GM23338 (cell line): ENCODE measurements around the gene COL6A3. TPM values are rescaled to one million over a fixed set of nuclear protein-coding genes. Genes with fewer than 3 reads are reported as not detected.
A peak's percentile ranks its signal among the peaks of the same experiment; 100 is the strongest.

ENCODE experiments used
- ATAC-seq: fragments of 200-7000 bp; cut with Tn5 transposase; 3 replicates; pipeline ENCODE4 v1.9.1; 2020
- DNase-seq: peaks from one replicate; pipeline ENCODE4 v3.0.0-alpha.2; 2015; ENCODE audit warnings: low spot score
- H2AFZ ChIP-seq: fragments of 200-600 bp; sonication (generic); 2 replicates; pipeline ENCODE4 v1.8.0; 2016; ENCODE audit warnings: antibody characterized with exemption, mild to moderate bottlenecking, moderate library complexity
- H3F3A ChIP-seq: fragments of 200-600 bp; sonication (generic); replicated peaks from 2 replicates; pipeline ENCODE4 v1.8.0; 2017; ENCODE audit warnings: antibody characterized with exemption, mixed run types, low read depth
- H3K27ac ChIP-seq: fragments of 200-600 bp; sonication (generic); 2 replicates; pipeline ENCODE4 v1.6.1; 2016; ENCODE audit warnings: low read depth
- H3K27me3 ChIP-seq: fragments of 200-600 bp; sonication (generic); 2 replicates; pipeline ENCODE4 v1.8.0; 2016; ENCODE audit warnings: mild to moderate bottlenecking, mixed run types, moderate library complexity; ENCODE audit not compliant: insufficient read depth
- H3K36me3 ChIP-seq: fragments of 200-600 bp; sonication (generic); 2 replicates; pipeline ENCODE4 v1.8.0; 2016; ENCODE audit warnings: mild to moderate bottlenecking; ENCODE audit not compliant: insufficient read depth
- H3K4me1 ChIP-seq: fragments of 200-600 bp; sonication (generic); 2 replicates; pipeline ENCODE4 v1.8.0; 2016; ENCODE audit warnings: mild to moderate bottlenecking, moderate library complexity; ENCODE audit not compliant: insufficient read depth
- H3K4me2 ChIP-seq: fragments of 200-600 bp; sonication (generic); 2 replicates; pipeline ENCODE4 v1.7.1; 2017; ENCODE audit warnings: mixed run types
- H3K4me3 ChIP-seq: fragments of 200-600 bp; sonication (generic); 2 replicates; pipeline ENCODE4 v1.6.1; 2016; ENCODE audit warnings: mixed run types
- H3K79me2 ChIP-seq: fragments of 200-600 bp; sonication (generic); replicated peaks from 2 replicates; pipeline ENCODE4 v1.8.0; 2017; ENCODE audit warnings: mild to moderate bottlenecking; ENCODE audit not compliant: insufficient read depth
- H3K9me2 ChIP-seq: fragments of 200-600 bp; sonication (generic); 2 replicates; pipeline ENCODE4 v1.8.0; 2017; ENCODE audit not compliant: insufficient read depth
- H4K20me1 ChIP-seq: fragments of 200-600 bp; sonication (generic); replicated peaks from 2 replicates; pipeline ENCODE4 v1.8.0; 2017; ENCODE audit warnings: mild to moderate bottlenecking; ENCODE audit not compliant: insufficient read depth
- H3K27ac Mint-ChIP-seq: 2 replicates; pipeline ENCODE4 v1.8.0; 2020; ENCODE audit warnings: inconsistent platforms, mild to moderate bottlenecking, moderate library complexity, mixed read lengths
- H3K27me3 Mint-ChIP-seq: 3 replicates; pipeline ENCODE4 v1.8.0; 2022; ENCODE audit warnings: low read depth, mild to moderate bottlenecking, moderate library complexity, mixed read lengths, inconsistent platforms; ENCODE audit not compliant: insufficient read depth, poor library complexity
- H3K36me3 Mint-ChIP-seq: 3 replicates; pipeline ENCODE4 v1.8.0; 2021; ENCODE audit warnings: low read depth, mild to moderate bottlenecking, inconsistent platforms, moderate library complexity, mixed read lengths
- H3K4me1 Mint-ChIP-seq: 3 replicates; pipeline ENCODE4 v1.8.0; 2020; ENCODE audit warnings: mild to moderate bottlenecking, inconsistent platforms, mixed read lengths
- H3K4me3 Mint-ChIP-seq: 3 replicates; pipeline ENCODE4 v1.8.0; 2021; ENCODE audit warnings: moderate library complexity, mild to moderate bottlenecking, inconsistent platforms, mixed read lengths
- H3K9me3 Mint-ChIP-seq: 3 replicates; pipeline ENCODE4 v1.8.0; 2020; ENCODE audit warnings: moderate library complexity, mild to moderate bottlenecking, inconsistent platforms, mixed read lengths
- CREB1 ChIP-seq: fragments of 250-450 bp; sonication (Bioruptor Pico); IDR thresholded peaks from 2 replicates; pipeline ENCODE4 v1.5.0; 2020; ENCODE audit warnings: low read depth, mild to moderate bottlenecking, moderate library complexity
- EZH2 ChIP-seq: fragments of 200-600 bp; sonication (generic); IDR thresholded peaks from one replicate; pipeline ENCODE4 v1.8.0; 2017; ENCODE audit warnings: antibody characterized with exemption, mild to moderate bottlenecking, low read depth; ENCODE audit not compliant: unreplicated experiment
- EZH2phosphoT487 ChIP-seq: fragments of 200-600 bp; sonication (generic); IDR thresholded peaks from one replicate; pipeline ENCODE4 v1.8.1; 2018; ENCODE audit warnings: antibody characterized with exemption; ENCODE audit not compliant: unreplicated experiment
- JUNB ChIP-seq: IDR thresholded peaks from one replicate; pipeline ENCODE4 v1.6.1; 2016; ENCODE audit warnings: antibody characterized with exemption; ENCODE audit not compliant: unreplicated experiment
- NANOG ChIP-seq: IDR thresholded peaks from 2 replicates; pipeline ENCODE4 v1.6.1; 2016; ENCODE audit warnings: antibody characterized with exemption, borderline replicate concordance
- POLR2AphosphoS5 ChIP-seq: IDR thresholded peaks from 2 replicates; pipeline ENCODE4 v1.6.1; 2016; ENCODE audit warnings: antibody characterized with exemption, low read depth
- STAT1 ChIP-seq: IDR thresholded peaks from one replicate; pipeline ENCODE4 v1.6.1; 2016; ENCODE audit warnings: antibody characterized with exemption; ENCODE audit not compliant: unreplicated experiment
- ZNF114 ChIP-seq: fragments of 250-450 bp; sonication (Bioruptor Pico); IDR thresholded peaks from 2 replicates; pipeline ENCODE4 v1.5.0; 2020; ENCODE audit warnings: mild to moderate bottlenecking, moderate library complexity
- ZNF331 ChIP-seq: fragments of 250-450 bp; sonication (Bioruptor Pico); IDR thresholded peaks from 2 replicates; pipeline ENCODE4 v1.5.0; 2020; ENCODE audit warnings: low read depth, mild to moderate bottlenecking, moderate library complexity
- polyA plus RNA-seq: library from polyadenylated mRNA; unstranded; fragments of >200 nt; fragmentation: Nextera tagmentation; extraction: Ambion mirVana; gene quantifications from 2 replicates; pipeline ENCODE4 v1.2.1, GENCODE V29; 2016
- total RNA-seq: library from RNA; depleted of rRNA; stranded (reverse); fragments of >200 nt; shearing (Covaris generic); gene quantifications from 2 replicates; pipeline ENCODE4 v1.2.3, GENCODE V29; 2014
- TF ChIP-seq, protein P1 (sequence below), 2 experiments: fragments of 200-600 bp in 1 of 2; sonication (generic) in 1 of 2; conservative IDR thresholded peaks; 2 replicates each; pipeline versions ENCODE4 v1.5.1 to v1.6.1; 2016 to 2017; ENCODE audit warnings: antibody characterized with exemption in 2 of 2, low read depth in 2 of 2, mild to moderate bottlenecking in 2 of 2, moderate library complexity in 1 of 2
- TF ChIP-seq, protein P2 (sequence below): IDR thresholded peaks from one replicate; pipeline ENCODE4 v1.6.1; 2018; ENCODE audit warnings: antibody characterized with exemption; ENCODE audit not compliant: unreplicated experiment
- TF ChIP-seq, protein P3 (sequence below): IDR thresholded peaks from 2 replicates; pipeline ENCODE4 v1.6.1; 2016; ENCODE audit warnings: antibody characterized with exemption
- TF ChIP-seq, protein P4 (sequence below): fragments of 250-450 bp; sonication (Bioruptor Pico); IDR thresholded peaks from 2 replicates; pipeline ENCODE4 v1.5.0; 2020; ENCODE audit warnings: mild to moderate bottlenecking, moderate library complexity

Gene COL6A3
- total and polyA plus RNA-seq, 2 experiments from 2014 or later: 1.2 to 7.3 TPM

DNA sequence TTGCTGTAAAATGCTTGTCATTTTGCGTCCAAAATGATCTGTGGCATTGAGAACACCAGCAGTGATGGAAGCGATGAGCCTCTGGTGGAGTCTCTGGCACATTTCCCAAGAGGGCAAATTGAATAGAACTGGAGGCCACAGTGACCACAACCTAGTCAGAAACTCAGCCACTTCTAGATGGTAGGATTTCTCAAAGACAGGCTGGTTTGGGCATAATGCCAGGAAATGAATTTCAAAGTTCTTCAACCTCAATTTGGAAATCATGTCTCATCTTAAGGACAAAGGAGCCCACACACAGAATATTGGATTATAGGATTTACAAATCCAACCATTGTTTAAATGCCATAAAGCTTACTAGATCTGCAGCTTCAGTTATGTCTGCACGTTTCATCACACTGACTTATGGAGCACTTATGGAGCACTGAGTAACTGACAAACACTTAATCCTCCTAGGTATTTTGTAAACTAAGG is 132.1 kb downstream of the COL6A3 start:
- no peak overlapping the region for H3K27ac ChIP-seq
- H3K9me2 ChIP-seq: peaks cover 24% of the 10 kb centered on the region

More for the DNA sequence above, 132.1 kb downstream of the COL6A3 start:
- Histone ChIP-seq H3K4me3 (no peak overlapping the region), H3K4me1 (no peaks in the 10 kb centered on the region), H2AFZ (peak overlapping the region; percentile 25; the same call in 1 of the 2 replicates), H3K4me2 (no peak overlapping the region), H4K20me1 (no peaks in the 10 kb centered on the region), H3K79me2 (no peaks in the 10 kb centered on the region), H3K36me3 (no peaks in the 10 kb centered on the region), H3K27me3 (no peaks in the 10 kb centered on the region), H3F3A (no peaks in the 10 kb centered on the region)
- no peaks in the 10 kb centered on the region for H3K27me3 Mint-ChIP-seq
- no peaks in the 10 kb centered on the region for H3K4me1 Mint-ChIP-seq
- H3K9me3 Mint-ChIP-seq: no peaks in the 10 kb centered on the region; the same call in 2 of the 3 replicates
- ATAC-seq (no peak), DNase-seq (no peak)
- no peak overlapping the region for H3K27ac Mint-ChIP-seq
- H3K4me3 Mint-ChIP-seq: no peak overlapping the region
- TF ChIP-seq POLR2AphosphoS5 (no peak), NANOG (no peak), EZH2 (no peak), STAT1 (no peak), ZNF114 (CRISPR knock-in tag) (no peak), EZH2phosphoT487 (no peak), JUNB (no peak), CREB1 (CRISPR knock-in tag) (no peak), ZNF331 (CRISPR knock-in tag) (no peak)
- TF ChIP-seq, protein P1, sequence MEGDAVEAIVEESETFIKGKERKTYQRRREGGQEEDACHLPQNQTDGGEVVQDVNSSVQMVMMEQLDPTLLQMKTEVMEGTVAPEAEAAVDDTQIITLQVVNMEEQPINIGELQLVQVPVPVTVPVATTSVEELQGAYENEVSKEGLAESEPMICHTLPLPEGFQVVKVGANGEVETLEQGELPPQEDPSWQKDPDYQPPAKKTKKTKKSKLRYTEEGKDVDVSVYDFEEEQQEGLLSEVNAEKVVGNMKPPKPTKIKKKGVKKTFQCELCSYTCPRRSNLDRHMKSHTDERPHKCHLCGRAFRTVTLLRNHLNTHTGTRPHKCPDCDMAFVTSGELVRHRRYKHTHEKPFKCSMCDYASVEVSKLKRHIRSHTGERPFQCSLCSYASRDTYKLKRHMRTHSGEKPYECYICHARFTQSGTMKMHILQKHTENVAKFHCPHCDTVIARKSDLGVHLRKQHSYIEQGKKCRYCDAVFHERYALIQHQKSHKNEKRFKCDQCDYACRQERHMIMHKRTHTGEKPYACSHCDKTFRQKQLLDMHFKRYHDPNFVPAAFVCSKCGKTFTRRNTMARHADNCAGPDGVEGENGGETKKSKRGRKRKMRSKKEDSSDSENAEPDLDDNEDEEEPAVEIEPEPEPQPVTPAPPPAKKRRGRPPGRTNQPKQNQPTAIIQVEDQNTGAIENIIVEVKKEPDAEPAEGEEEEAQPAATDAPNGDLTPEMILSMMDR (conservative IDR thresholded peaks at IDR 0.05; ENCODE audit: low read depth in 2 of 2): no peak
- TF ChIP-seq, protein P2, sequence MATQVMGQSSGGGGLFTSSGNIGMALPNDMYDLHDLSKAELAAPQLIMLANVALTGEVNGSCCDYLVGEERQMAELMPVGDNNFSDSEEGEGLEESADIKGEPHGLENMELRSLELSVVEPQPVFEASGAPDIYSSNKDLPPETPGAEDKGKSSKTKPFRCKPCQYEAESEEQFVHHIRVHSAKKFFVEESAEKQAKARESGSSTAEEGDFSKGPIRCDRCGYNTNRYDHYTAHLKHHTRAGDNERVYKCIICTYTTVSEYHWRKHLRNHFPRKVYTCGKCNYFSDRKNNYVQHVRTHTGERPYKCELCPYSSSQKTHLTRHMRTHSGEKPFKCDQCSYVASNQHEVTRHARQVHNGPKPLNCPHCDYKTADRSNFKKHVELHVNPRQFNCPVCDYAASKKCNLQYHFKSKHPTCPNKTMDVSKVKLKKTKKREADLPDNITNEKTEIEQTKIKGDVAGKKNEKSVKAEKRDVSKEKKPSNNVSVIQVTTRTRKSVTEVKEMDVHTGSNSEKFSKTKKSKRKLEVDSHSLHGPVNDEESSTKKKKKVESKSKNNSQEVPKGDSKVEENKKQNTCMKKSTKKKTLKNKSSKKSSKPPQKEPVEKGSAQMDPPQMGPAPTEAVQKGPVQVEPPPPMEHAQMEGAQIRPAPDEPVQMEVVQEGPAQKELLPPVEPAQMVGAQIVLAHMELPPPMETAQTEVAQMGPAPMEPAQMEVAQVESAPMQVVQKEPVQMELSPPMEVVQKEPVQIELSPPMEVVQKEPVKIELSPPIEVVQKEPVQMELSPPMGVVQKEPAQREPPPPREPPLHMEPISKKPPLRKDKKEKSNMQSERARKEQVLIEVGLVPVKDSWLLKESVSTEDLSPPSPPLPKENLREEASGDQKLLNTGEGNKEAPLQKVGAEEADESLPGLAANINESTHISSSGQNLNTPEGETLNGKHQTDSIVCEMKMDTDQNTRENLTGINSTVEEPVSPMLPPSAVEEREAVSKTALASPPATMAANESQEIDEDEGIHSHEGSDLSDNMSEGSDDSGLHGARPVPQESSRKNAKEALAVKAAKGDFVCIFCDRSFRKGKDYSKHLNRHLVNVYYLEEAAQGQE: no peak
- TF ChIP-seq, protein P3, sequence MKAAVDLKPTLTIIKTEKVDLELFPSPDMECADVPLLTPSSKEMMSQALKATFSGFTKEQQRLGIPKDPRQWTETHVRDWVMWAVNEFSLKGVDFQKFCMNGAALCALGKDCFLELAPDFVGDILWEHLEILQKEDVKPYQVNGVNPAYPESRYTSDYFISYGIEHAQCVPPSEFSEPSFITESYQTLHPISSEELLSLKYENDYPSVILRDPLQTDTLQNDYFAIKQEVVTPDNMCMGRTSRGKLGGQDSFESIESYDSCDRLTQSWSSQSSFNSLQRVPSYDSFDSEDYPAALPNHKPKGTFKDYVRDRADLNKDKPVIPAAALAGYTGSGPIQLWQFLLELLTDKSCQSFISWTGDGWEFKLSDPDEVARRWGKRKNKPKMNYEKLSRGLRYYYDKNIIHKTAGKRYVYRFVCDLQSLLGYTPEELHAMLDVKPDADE: no peak
- TF ChIP-seq, protein P4, sequence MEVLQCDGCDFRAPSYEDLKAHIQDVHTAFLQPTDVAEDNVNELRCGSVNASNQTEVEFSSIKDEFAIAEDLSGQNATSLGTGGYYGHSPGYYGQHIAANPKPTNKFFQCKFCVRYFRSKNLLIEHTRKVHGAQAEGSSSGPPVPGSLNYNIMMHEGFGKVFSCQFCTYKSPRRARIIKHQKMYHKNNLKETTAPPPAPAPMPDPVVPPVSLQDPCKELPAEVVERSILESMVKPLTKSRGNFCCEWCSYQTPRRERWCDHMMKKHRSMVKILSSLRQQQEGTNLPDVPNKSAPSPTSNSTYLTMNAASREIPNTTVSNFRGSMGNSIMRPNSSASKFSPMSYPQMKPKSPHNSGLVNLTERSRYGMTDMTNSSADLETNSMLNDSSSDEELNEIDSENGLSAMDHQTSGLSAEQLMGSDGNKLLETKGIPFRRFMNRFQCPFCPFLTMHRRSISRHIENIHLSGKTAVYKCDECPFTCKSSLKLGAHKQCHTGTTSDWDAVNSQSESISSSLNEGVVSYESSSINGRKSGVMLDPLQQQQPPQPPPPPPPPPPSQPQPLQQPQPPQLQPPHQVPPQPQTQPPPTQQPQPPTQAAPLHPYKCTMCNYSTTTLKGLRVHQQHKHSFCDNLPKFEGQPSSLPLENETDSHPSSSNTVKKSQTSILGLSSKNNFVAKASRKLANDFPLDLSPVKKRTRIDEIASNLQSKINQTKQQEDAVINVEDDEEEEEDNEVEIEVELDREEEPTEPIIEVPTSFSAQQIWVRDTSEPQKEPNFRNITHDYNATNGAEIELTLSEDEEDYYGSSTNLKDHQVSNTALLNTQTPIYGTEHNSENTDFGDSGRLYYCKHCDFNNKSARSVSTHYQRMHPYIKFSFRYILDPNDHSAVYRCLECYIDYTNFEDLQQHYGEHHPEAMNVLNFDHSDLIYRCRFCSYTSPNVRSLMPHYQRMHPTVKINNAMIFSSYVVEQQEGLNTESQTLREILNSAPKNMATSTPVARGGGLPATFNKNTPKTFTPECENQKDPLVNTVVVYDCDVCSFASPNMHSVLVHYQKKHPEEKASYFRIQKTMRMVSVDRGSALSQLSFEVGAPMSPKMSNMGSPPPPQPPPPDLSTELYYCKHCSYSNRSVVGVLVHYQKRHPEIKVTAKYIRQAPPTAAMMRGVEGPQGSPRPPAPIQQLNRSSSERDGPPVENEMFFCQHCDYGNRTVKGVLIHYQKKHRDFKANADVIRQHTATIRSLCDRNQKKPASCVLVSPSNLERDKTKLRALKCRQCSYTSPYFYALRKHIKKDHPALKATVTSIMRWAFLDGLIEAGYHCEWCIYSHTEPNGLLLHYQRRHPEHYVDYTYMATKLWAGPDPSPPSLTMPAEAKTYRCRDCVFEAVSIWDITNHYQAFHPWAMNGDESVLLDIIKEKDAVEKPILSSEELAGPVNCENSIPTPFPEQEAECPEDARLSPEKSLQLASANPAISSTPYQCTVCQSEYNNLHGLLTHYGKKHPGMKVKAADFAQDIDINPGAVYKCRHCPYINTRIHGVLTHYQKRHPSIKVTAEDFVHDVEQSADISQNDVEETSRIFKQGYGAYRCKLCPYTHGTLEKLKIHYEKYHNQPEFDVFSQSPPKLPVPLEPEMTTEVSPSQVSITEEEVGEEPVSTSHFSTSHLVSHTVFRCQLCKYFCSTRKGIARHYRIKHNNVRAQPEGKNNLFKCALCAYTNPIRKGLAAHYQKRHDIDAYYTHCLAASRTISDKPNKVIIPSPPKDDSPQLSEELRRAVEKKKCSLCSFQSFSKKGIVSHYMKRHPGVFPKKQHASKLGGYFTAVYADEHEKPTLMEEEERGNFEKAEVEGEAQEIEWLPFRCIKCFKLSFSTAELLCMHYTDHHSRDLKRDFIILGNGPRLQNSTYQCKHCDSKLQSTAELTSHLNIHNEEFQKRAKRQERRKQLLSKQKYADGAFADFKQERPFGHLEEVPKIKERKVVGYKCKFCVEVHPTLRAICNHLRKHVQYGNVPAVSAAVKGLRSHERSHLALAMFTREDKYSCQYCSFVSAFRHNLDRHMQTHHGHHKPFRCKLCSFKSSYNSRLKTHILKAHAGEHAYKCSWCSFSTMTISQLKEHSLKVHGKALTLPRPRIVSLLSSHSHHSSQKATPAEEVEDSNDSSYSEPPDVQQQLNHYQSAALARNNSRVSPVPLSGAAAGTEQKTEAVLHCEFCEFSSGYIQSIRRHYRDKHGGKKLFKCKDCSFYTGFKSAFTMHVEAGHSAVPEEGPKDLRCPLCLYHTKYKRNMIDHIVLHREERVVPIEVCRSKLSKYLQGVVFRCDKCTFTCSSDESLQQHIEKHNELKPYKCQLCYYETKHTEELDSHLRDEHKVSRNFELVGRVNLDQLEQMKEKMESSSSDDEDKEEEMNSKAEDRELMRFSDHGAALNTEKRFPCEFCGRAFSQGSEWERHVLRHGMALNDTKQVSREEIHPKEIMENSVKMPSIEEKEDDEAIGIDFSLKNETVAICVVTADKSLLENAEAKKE (CRISPR knock-in tag): no peak
- no peaks in the 10 kb centered on the region for H3K36me3 Mint-ChIP-seq
